ENCODE measurements around the gene AAGAB. TPM values are rescaled to one million over a fixed set of nuclear protein-coding genes. Genes with fewer than 3 reads are reported as not detected.
A peak's percentile ranks its signal among the peaks of the same experiment; 100 is the strongest.
"Not testable (repeated sequence)": the region's sequence is repeated elsewhere in the genome, so short reads cannot be mapped to it uniquely, and the experiment has no call there.

The AAGAB gene
- 17.9 TPM for polyA plus RNA-seq (ENCODE audit: insufficient read length)

- DNase-seq: peak; percentile 96
Observed at GRCh38 chr15:67254238-67255175, at the start of gene AAGAB, which contains the start of gene IQCH. AAGAB (minus strand) TSS chr15:67254661; CDS start chr15:67254631, 30 bp downstream. IQCH (plus strand) TSS chr15:67254786; CDS start chr15:67254897, 111 bp downstream.

GRCh38 chr15:67303490-67304363, 49.3 kb upstream of the AAGAB start:
- DNase-seq: no peak

- DNase-seq: no peak
Observed at GRCh38 chr15:67300266-67301025, 46.0 kb upstream of the AAGAB start.

- no peak for DNase-seq
Observed at GRCh38 chr15:67296684-67297083, 42.2 kb upstream of the AAGAB start.

GRCh38 chr15:67296188-67296587, 41.7 kb upstream of the AAGAB start:
- no peak for DNase-seq

- DNase-seq: no peak
Observed at GRCh38 chr15:67290319-67290718, 35.9 kb upstream of the AAGAB start.

GRCh38 chr15:67286400-67286799, 31.9 kb upstream of the AAGAB start:
- not testable (repeated sequence) for DNase-seq

GRCh38 chr15:67285625-67286024, 31.2 kb upstream of the AAGAB start:
- DNase-seq: not testable (repeated sequence)

GRCh38 chr15:67281714-67282113, 27.3 kb upstream of the AAGAB start:
- no peak for DNase-seq

- no peak for DNase-seq
Observed at GRCh38 chr15:67280217-67280616, 25.8 kb upstream of the AAGAB start.

GRCh38 chr15:67276666-67277065, 22.2 kb upstream of the AAGAB start:
- no peak for DNase-seq

- no peak for DNase-seq
Observed at GRCh38 chr15:67274236-67274635, 19.8 kb upstream of the AAGAB start.

GRCh38 chr15:67267951-67268941, 13.8 kb upstream of the AAGAB start:
- no peak for DNase-seq

GRCh38 chr15:67267440-67267839, 13.0 kb upstream of the AAGAB start:
- DNase-seq: no peak

- DNase-seq: no peak
Observed at GRCh38 chr15:67266870-67267269, 12.4 kb upstream of the AAGAB start.

- DNase-seq: no peak
Observed at GRCh38 chr15:67259806-67260205, 5.3 kb upstream of the AAGAB start.

- DNase-seq: no peak
Observed at GRCh38 chr15:67259379-67259778, 4.9 kb upstream of the AAGAB start.

- DNase-seq: not testable (repeated sequence)
Observed at GRCh38 chr15:67258412-67258811, 4.0 kb upstream of the AAGAB start.

- no peak for DNase-seq
Observed at GRCh38 chr15:67256051-67256450, 1.6 kb upstream of the AAGAB start.

GRCh38 chr15:67253549-67254237, 768 bp downstream of the AAGAB start:
- DNase-seq: no peak

Data from hindlimb muscle (tissue), 1 donor.